ENCODE measurements around the gene ABHD12.

Gene ABHD12

GRCh38 chr20:25258828-25259227 lies 131.8 kb downstream of the ABHD12 start:
- no peak for DNase-seq (ENCODE audit: low read depth in 2 of 3, low spot score in 2 of 3)

GRCh38 chr20:25258476-25258805 lies 132.2 kb downstream of the ABHD12 start:
- DNase-seq (ENCODE audit: low read depth in 2 of 3, low spot score in 2 of 3) = no peak

- no peak for DNase-seq (ENCODE audit: low read depth in 2 of 3, low spot score in 2 of 3)
These were observed 132.7 kb downstream of the ABHD12 start for GRCh38 chr20:25257756-25258475.

GRCh38 chr20:25257130-25257529 lies 133.5 kb downstream of the ABHD12 start:
- no peak for DNase-seq (ENCODE audit: low read depth in 2 of 3, low spot score in 2 of 3)

- DNase-seq (ENCODE audit: low read depth in 2 of 3, low spot score in 2 of 3) = no peak
These were observed 134.3 kb downstream of the ABHD12 start for GRCh38 chr20:25256226-25256859.

- DNase-seq (ENCODE audit: low read depth in 2 of 3, low spot score in 2 of 3) = no peak
These were observed 135.5 kb downstream of the ABHD12 start for GRCh38 chr20:25254986-25255680.

GRCh38 chr20:25254571-25254970 lies 136.1 kb downstream of the ABHD12 start:
- no peak for DNase-seq (ENCODE audit: low read depth in 2 of 3, low spot score in 2 of 3)

- no peak for DNase-seq (ENCODE audit: low read depth in 2 of 3, low spot score in 2 of 3)
These were observed 136.9 kb downstream of the ABHD12 start for GRCh38 chr20:25253606-25254275.

- no peak for DNase-seq (ENCODE audit: low read depth in 2 of 3, low spot score in 2 of 3)
These were observed 137.8 kb downstream of the ABHD12 start for GRCh38 chr20:25252686-25253421.

GRCh38 chr20:25252230-25252651 lies 138.4 kb downstream of the ABHD12 start:
- DNase-seq (ENCODE audit: low read depth in 2 of 3, low spot score in 2 of 3) = no peak

- DNase-seq (ENCODE audit: low read depth in 2 of 3, low spot score in 2 of 3) = no peak
These were observed 139.1 kb downstream of the ABHD12 start for GRCh38 chr20:25251558-25251957.

GRCh38 chr20:25251019-25251418 lies 139.6 kb downstream of the ABHD12 start:
- DNase-seq (ENCODE audit: low read depth in 2 of 3, low spot score in 2 of 3) = no peak

- no peak for DNase-seq (ENCODE audit: low read depth in 2 of 3, low spot score in 2 of 3)
These were observed 140.1 kb downstream of the ABHD12 start for GRCh38 chr20:25250508-25250907.

Measured in activated CD8-positive, alpha-beta memory T cell treated with anti-CD3 and anti-CD28 coated beads for 48 hours (primary cell).